GM15510 (cell line): ENCODE measurements around the gene SPRR3.

Experiments
- POLR2A ChIP-seq: IDR thresholded peaks from 3 replicates; pipeline ENCODE4 v1.6.1; 2011; ENCODE audit warnings: borderline replicate concordance; ENCODE audit not compliant: insufficient read length; ENCODE audit errors: extremely low read depth

Gene SPRR3

GRCh38 chr1:153001382-153001781 lies at the start of gene SPRR3:
TSS of gene SPRR3 (plus strand) at chr1:153001749. CDS start at chr1:153003021, 1,272 bp downstream.
- no peak for TF ChIP-seq POLR2A

- TF ChIP-seq POLR2A: no peak
These were observed 47.8 kb upstream of the SPRR3 start for GRCh38 chr1:152953761-152954160.

- no peak for TF ChIP-seq POLR2A
These were observed 47.1 kb upstream of the SPRR3 start for GRCh38 chr1:152954436-152954835.

- TF ChIP-seq POLR2A: no peak
These were observed 44.0 kb upstream of the SPRR3 start for GRCh38 chr1:152957561-152957960.

- TF ChIP-seq POLR2A: no peak
These were observed 42.3 kb upstream of the SPRR3 start for GRCh38 chr1:152959273-152959672.

GRCh38 chr1:152959801-152960451 lies 41.6 kb upstream of the SPRR3 start:
- no peak for TF ChIP-seq POLR2A

GRCh38 chr1:152960452-152961044 lies 41.0 kb upstream of the SPRR3 start:
- TF ChIP-seq POLR2A: no peak

- no peak for TF ChIP-seq POLR2A
These were observed 40.2 kb upstream of the SPRR3 start for GRCh38 chr1:152961226-152961891.

- TF ChIP-seq POLR2A: no peak
These were observed 38.6 kb upstream of the SPRR3 start for GRCh38 chr1:152962876-152963415.

GRCh38 chr1:152964536-152964935 lies 37.0 kb upstream of the SPRR3 start:
- TF ChIP-seq POLR2A: no peak

GRCh38 chr1:152965853-152966252 lies 35.7 kb upstream of the SPRR3 start:
- no peak for TF ChIP-seq POLR2A

GRCh38 chr1:152967201-152967600 lies 34.3 kb upstream of the SPRR3 start:
- no peak for TF ChIP-seq POLR2A

- TF ChIP-seq POLR2A: no peak
These were observed 33.3 kb upstream of the SPRR3 start for GRCh38 chr1:152968248-152968647.

GRCh38 chr1:152969036-152969435 lies 32.5 kb upstream of the SPRR3 start:
- no peak for TF ChIP-seq POLR2A

- no peak for TF ChIP-seq POLR2A
These were observed 31.1 kb upstream of the SPRR3 start, which contains the start of gene SPRR4 for GRCh38 chr1:152970495-152970894. TSS of gene SPRR4 (plus strand) at chr1:152970648. CDS start at chr1:152971891, 1,243 bp downstream.
